SJSA1 (cell line): ENCODE measurements around the gene ADRA2B. TPM values are rescaled to one million over a fixed set of nuclear protein-coding genes. Genes with fewer than 3 reads are reported as not detected.
A peak's percentile ranks its signal among the peaks of the same experiment; 100 is the strongest.

ENCODE experiments used
- DNase-seq, 2 experiments: peaks; one replicate each; pipeline ENCODE4 v3.0.0-alpha.2; 2015 to 2020; ENCODE audit warnings: low spot score in 2 of 2, low read depth in 1 of 2
- H3K27ac ChIP-seq: fragments of 250-450 bp; sonication (Bioruptor Pico); 2 replicates; pipeline ENCODE4 v1.5.1; 2020; ENCODE audit warnings: mild to moderate bottlenecking, moderate library complexity
- H3K27me3 ChIP-seq: fragments of 250-450 bp; sonication (Bioruptor Pico); replicated peaks from 2 replicates; pipeline ENCODE4 v1.5.1; 2020; ENCODE audit warnings: mild to moderate bottlenecking, moderate library complexity
- H3K36me3 ChIP-seq: fragments of 250-450 bp; sonication (Bioruptor Pico); 2 replicates; pipeline ENCODE4 v1.5.1; 2020; ENCODE audit warnings: mild to moderate bottlenecking
- H3K4me1 ChIP-seq: fragments of 250-450 bp; sonication (Bioruptor Pico); replicated peaks from 2 replicates; pipeline ENCODE4 v1.6.1; 2021; ENCODE audit warnings: mild to moderate bottlenecking
- H3K4me3 ChIP-seq: fragments of 250-450 bp; sonication (Bioruptor Pico); 2 replicates; pipeline ENCODE4 v1.5.1; 2020; ENCODE audit warnings: mild to moderate bottlenecking
- H3K9me3 ChIP-seq: fragments of 250-450 bp; sonication (Bioruptor Pico); replicated peaks from 2 replicates; pipeline ENCODE4 v1.5.1; 2020; ENCODE audit warnings: mild to moderate bottlenecking
- total RNA-seq: library from RNA; depleted of rRNA; stranded (reverse); fragments of >200 nt; shearing (Covaris generic); gene quantifications from 2 replicates; pipeline ENCODE4 v1.2.3, GENCODE V29; 2014

Gene ADRA2B
- total RNA-seq, 1 experiment from 2014 or later, result not detected

- Histone ChIP-seq H3K4me3 (no peak overlapping the region), H3K36me3 (no peaks in the 10 kb centered on the region), H3K27me3 (no peaks in the 10 kb centered on the region), H3K4me1 (no peaks in the 10 kb centered on the region), H3K9me3 (0 out of 2 replicates have a peak, but pooled peaks cover 8% of the 10 kb centered on the region), H3K27ac (no peak overlapping the region)
- no peak for DNase-seq
Observed at GRCh38 chr2:96105994-96106715, 10.2 kb downstream of the ADRA2B start.

DNA sequence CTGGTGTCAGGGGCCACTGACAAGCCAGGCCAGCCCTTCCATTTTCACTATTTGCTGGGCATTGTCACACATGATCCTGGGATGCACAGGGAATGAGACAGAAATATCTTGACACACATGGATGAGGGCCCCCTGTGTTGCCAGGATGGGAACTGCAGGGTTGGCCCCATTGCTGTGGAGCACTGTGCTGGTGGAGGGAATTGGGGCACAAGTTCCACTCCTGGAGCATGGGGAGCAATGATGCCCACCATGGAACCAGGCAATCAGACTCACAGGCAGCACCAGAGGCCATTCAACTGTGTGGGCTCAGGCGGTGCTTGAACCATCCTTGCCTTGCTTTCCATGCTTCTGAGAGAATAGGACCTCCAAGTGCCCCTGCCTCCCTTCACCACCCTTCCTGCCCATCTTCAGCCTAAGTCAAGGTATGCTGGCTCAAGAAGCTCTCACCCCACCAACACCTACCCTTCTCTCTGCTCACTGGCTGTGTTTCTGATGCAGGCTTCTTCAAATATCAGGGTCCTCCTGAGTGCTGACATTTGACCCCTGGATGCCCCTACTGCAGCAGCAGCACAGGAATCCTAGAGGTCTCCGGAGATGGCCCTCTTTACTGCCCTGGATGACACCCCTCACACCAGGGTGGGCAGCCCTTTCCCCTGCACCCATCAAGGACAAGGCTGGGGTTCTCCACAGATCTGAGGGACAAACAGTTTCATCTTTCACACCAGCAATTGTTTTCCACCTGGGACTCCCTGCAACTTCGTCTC lies 11.0 kb downstream of the ADRA2B start:
- Histone ChIP-seq H3K4me1 (no peaks in the 10 kb centered on the region), H3K4me3 (no peak overlapping the region), H3K36me3 (no peaks in the 10 kb centered on the region), H3K9me3 (0 out of 2 replicates have a peak, but pooled peaks cover 8% of the 10 kb centered on the region), H3K27ac (no peak overlapping the region), H3K27me3 (no peaks in the 10 kb centered on the region)
- DNase-seq, result no peak

- H3K9me3 ChIP-seq, result 0 out of 2 replicates have a peak, but pooled peaks cover 8% of the 10 kb centered on the region
- no peak for DNase-seq
- H3K4me1 ChIP-seq, result no peaks in the 10 kb centered on the region
- no peaks in the 10 kb centered on the region for H3K27me3 ChIP-seq
- H3K36me3 ChIP-seq, result no peaks in the 10 kb centered on the region
- no peak overlapping the region for H3K4me3 ChIP-seq
- no peak overlapping the region for H3K27ac ChIP-seq
Observed at GRCh38 chr2:96104487-96104861, 11.9 kb downstream of the ADRA2B start.

GRCh38 chr2:96103761-96104486 lies 12.4 kb downstream of the ADRA2B start:
- Histone ChIP-seq H3K27ac (no peak overlapping the region), H3K27me3 (no peaks in the 10 kb centered on the region), H3K9me3 (0 out of 2 replicates have a peak, but pooled peaks cover 8% of the 10 kb centered on the region), H3K4me3 (no peak overlapping the region), H3K36me3 (no peaks in the 10 kb centered on the region), H3K4me1 (no peaks in the 10 kb centered on the region)
- DNase-seq, result no peak

DNA sequence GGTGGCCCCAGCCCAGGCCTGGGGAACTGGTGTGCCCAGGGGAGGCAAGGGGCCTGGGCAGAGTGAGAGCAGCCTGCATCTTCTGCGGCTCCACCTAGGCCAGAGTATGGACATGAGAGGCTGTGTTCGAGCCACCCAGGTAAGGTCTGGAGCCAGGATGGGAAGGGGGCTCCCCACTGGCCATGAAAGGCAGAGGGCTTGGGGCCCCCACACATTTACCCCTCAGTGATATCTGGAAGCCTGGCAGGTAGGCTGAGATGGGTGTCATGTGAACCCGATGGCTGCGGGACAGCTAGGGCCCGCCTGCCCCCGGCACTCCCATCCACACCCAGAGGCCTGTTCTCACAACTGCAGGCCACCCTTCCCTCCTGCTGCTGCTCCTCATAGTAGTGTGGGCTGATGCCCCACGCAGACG lies 13.2 kb downstream of the ADRA2B start:
- no peak for DNase-seq
- Histone ChIP-seq H3K4me3 (no peak overlapping the region), H3K4me1 (no peaks in the 10 kb centered on the region), H3K27me3 (no peaks in the 10 kb centered on the region), H3K9me3 (0 out of 2 replicates have a peak, but pooled peaks cover 8% of the 10 kb centered on the region), H3K36me3 (no peaks in the 10 kb centered on the region), H3K27ac (no peak overlapping the region)

GRCh38 chr2:96102596-96103186 lies 13.7 kb downstream of the ADRA2B start:
- no peak overlapping the region for H3K27ac ChIP-seq
- H3K36me3 ChIP-seq, result no peaks in the 10 kb centered on the region
- no peak for DNase-seq

GRCh38 chr2:96100893-96101304 lies 15.5 kb downstream of the ADRA2B start:
- H3K36me3 ChIP-seq, result no peaks in the 10 kb centered on the region
- H3K4me1 ChIP-seq, result no peaks in the 10 kb centered on the region
- no peaks in the 10 kb centered on the region for H3K27me3 ChIP-seq
- H3K9me3 ChIP-seq, result 0 out of 2 replicates have a peak, but pooled peaks cover 8% of the 10 kb centered on the region
- H3K4me3 ChIP-seq, result no peak overlapping the region
- H3K27ac ChIP-seq, result no peak overlapping the region
- DNase-seq, result no peak

More at GRCh38 chr2:96102596-96103186, 13.7 kb downstream of the ADRA2B start:
- Histone ChIP-seq H3K27me3 (no peaks in the 10 kb centered on the region), H3K4me3 (no peak overlapping the region), H3K4me1 (no peaks in the 10 kb centered on the region), H3K9me3 (0 out of 2 replicates have a peak, but pooled peaks cover 8% of the 10 kb centered on the region)

DNA sequence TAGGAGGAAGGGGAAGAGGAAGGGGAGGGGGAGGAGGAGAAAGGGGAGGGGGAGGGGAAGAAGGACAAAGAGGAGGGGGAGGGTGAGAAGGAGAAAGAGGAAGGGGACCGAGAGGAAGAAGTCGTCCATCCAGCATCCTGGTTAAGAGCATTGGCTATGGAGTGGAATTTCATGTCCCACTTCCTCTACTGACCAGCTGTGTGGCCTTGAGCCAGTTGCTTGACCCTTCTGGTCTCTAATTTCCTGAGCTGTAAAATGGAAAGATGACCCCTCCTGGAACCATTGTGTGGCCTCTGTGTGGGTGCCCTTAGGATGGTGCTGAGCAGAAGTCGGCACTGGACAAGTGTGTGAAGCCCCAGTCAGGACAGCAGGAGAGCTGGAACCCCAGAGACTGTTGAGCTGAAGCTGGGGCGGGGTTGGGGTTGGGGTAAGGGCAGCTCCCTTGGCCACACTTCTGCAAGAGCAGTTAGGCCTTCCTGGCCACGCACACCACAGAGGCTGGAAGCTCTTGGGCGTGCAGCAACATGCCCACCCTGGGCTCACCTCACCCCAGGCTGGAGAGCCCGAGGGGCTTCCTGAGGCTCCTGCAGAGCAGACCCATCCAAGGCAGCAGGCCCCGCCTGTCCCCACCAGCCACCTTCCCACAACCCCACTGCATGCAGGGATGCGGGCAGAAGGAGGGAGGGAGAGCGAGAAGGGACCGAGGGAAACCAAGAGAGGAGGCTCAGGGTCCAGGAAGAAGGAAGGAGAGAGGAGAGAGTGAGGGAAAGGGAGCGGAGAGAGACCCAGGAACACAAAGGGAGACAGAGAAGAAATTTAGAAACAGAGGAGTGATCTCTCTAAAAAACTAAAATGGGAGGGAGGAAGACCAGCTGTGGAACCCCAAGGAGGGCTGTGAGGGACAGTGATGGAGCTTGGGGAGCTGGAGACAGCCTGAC lies 16.2 kb downstream of the ADRA2B start:
- no peak overlapping the region for H3K27ac ChIP-seq
- 0 out of 2 replicates have a peak, but pooled peaks cover 2% of the 10 kb centered on the region for H3K9me3 ChIP-seq
- H3K36me3 ChIP-seq, result no peaks in the 10 kb centered on the region
- H3K4me1 ChIP-seq, result no peaks in the 10 kb centered on the region
- peaks cover 4% of the 10 kb centered on the region; the same call in 1 of the 2 replicates for H3K27me3 ChIP-seq
- H3K4me3 ChIP-seq, result no peak overlapping the region
- peak in 1 of 2 experiments; percentile 28 for DNase-seq

DNA sequence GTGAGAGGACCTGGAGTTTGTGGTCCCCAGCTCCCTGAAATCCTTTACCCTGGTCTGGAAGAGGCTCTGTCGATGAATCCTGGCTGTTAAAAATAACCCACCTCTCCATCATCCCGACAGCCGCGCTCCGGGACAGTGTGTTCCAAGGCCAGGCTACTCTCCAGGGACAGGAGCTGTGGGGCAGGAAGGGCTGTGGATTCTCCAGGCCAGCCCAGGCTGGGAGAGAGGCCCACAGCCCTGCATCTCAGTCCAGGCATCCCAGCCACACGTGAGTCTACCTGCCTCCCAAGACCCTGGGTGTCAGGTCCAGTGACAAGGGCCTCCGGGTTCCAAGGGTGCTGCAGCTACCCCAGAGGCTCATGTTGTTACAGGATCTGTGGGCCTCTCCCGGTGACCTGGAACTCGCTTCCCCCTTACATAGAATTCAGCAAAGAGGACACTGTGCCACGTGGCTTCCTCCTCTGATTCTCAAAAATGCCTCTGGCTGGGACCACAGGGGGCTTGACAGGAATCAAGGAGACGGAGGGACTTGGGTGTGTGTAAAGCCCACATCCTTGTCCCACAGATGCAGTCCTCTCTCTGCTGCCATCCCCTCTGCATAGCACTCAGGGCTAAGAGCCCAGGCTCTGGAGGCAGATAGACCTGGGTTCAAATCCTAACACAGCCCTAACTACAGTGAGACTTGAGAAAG lies 17.3 kb downstream of the ADRA2B start:
- Histone ChIP-seq H3K9me3 (no peaks in the 10 kb centered on the region), H3K27me3 (peaks cover 7% of the 10 kb centered on the region; the same call in 1 of the 2 replicates), H3K36me3 (no peaks in the 10 kb centered on the region), H3K4me3 (no peak overlapping the region), H3K4me1 (no peaks in the 10 kb centered on the region), H3K27ac (no peak overlapping the region)
- DNase-seq, result peak in 1 of 2 experiments; percentile 25

DNA sequence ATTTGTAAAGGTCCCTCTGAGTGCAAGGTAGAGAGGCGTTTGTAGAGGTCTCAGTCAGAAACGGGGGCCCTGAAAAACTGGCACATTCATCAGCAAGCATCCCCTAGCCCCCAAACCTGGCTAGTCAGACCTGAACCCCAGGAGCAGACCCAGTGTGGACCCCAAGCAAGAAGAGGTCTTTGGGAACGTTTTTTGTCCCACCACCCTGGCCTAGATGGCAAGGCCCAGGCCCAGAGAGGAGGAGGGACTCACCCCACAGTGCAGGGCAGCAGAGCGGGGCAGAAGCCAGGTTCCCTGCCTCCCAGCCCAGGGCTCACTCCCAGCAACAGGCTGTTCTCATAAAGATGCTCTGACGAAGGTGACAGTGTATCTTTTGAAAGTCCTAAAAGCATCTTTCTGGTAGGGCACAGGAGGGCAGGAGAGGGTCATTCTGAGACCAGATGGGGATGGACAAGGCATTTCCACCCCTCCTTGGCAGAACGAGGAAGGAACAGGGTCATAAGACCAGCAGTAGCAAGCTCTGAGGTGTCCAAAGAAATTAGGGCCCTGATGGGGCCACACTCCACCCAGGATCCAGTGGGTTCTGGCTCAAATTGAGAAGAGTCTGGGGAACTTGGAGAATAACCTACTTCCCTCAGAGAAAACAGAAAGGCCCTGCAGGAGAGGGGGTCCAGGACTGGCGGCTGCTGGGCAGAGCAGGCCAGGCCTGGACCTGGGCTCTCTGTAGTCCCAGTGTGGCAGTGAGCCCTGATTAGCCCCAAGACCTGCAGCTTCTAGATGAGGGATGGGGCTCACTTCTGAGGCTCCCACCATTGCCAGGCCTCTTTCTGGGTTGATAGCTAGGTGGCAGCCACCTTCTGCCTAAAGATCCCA lies 18.2 kb downstream of the ADRA2B start:
- H3K4me1 ChIP-seq, result no peaks in the 10 kb centered on the region
- H3K27ac ChIP-seq, result no peak overlapping the region
- H3K4me3 ChIP-seq, result no peak overlapping the region
- H3K9me3 ChIP-seq, result no peaks in the 10 kb centered on the region
- H3K27me3 ChIP-seq, result peaks cover 7% of the 10 kb centered on the region; the same call in 1 of the 2 replicates
- DNase-seq, result peak in 1 of 2 experiments; percentile 31
- no peaks in the 10 kb centered on the region for H3K36me3 ChIP-seq

GRCh38 chr2:96097441-96097840 lies 18.9 kb downstream of the ADRA2B start:
- no peak overlapping the region for H3K27ac ChIP-seq
- H3K27me3 ChIP-seq, result peaks cover 7% of the 10 kb centered on the region; the same call in 1 of the 2 replicates
- H3K9me3 ChIP-seq, result no peaks in the 10 kb centered on the region
- no peak for DNase-seq
- no peaks in the 10 kb centered on the region for H3K36me3 ChIP-seq
- no peak overlapping the region for H3K4me3 ChIP-seq
- no peaks in the 10 kb centered on the region for H3K4me1 ChIP-seq
